Small intestine (tissue), 4 donors: ENCODE results near the gene TIPIN. TPM values are rescaled to one million over a fixed set of nuclear protein-coding genes. Genes with fewer than 3 reads are reported as not detected.

Source experiments
- polyA plus RNA-seq, 4 donors: library from polyadenylated mRNA; stranded (reverse) in 3 of 4; unstranded in 1 of 4; fragments of 200-250 nt in 3 of 4; fragments of 120-200 nt in 1 of 4; gene quantifications; one replicate each; pipeline versions ENCODE4 v1.2.1 to v1.2.3, GENCODE V29; 2013
- donor health status: healthy with polysubstance abuse.
- donor health status: Bipolar disorder and iron deficiency.
- donor health status: healthy.

TIPIN gene
- polyA plus RNA-seq, 4 donors, result 0.27 to 10.8 (median 3.9) TPM

Other genes starting within 250 kb of the TIPIN start
- under 1 TPM in 2 of 4 donors, not detected in 2; 0.24 to 0.41 TPM for gene MEGF11, start 102.9 kb downstream of the TIPIN start, polyA plus RNA-seq
- 10 to 100 TPM in 2 of 4 donors, 1 to 10 TPM in 2; 6.7 to 32.3 (median 9.9) TPM for gene DIS3L, start 63.1 kb downstream of the TIPIN start, polyA plus RNA-seq
- gene MAP2K1, start 30.2 kb upstream of the TIPIN start, polyA plus RNA-seq, result 10 to 100 TPM; 18.6 to 29.8 (median 21.2) TPM
- gene SNAPC5, start 141.1 kb upstream of the TIPIN start, polyA plus RNA-seq, result 10 to 100 TPM; 19.7 to 30.4 (median 26.1) TPM
- gene RPL4, start 148.2 kb upstream of the TIPIN start, polyA plus RNA-seq, result 1,000 to 10,000 TPM in 3 of 4 donors, 100 to 1,000 TPM in 1; 708 to 2,664 (median 2,021) TPM
- gene ZWILCH, start 148.6 kb upstream of the TIPIN start, polyA plus RNA-seq, result 10 to 100 TPM in 2 of 4 donors, 1 to 10 TPM in 2; 2.5 to 13.1 (median 8.5) TPM
- gene LCTL, start 209.3 kb upstream of the TIPIN start, polyA plus RNA-seq, result under 1 TPM in 1 of 4 donors, not detected in 3; 0.24 TPM